Heart left ventricle (tissue), 16 donors: ENCODE measurements around the gene PLD2. TPM values are rescaled to one million over a fixed set of nuclear protein-coding genes. Genes with fewer than 3 reads are reported as not detected.

Experiments used
- ATAC-seq, 4 donors: fragments of 200-7000 bp; cut with Tn5 transposase; one replicate each; pipeline ENCODE4 v1.9.1; 2020 to 2022; ENCODE audit warnings: moderate library complexity in 4 of 4, mild to moderate bottlenecking in 3 of 4, moderate number of reproducible peaks in 1 of 4
- DNase-seq, 5 donors: peaks; one replicate each; pipeline ENCODE4 v3.0.0-alpha.2; 2020
- H3K27ac ChIP-seq, 12 donors: fragments of 200-600 bp; sonication (generic) in 4 of 12; one replicate each; pipeline versions ENCODE4 v1.5.0 to v1.8.0; 2016 to 2022; ENCODE audit warnings: mild to moderate bottlenecking in 2 of 12
- H3K27me3 ChIP-seq, 9 donors: fragments of 200-600 bp; sonication (generic) in 2 of 9; one replicate each; pipeline versions ENCODE4 v1.5.1 to v1.8.0; 2016 to 2022; ENCODE audit warnings: mild to moderate bottlenecking in 3 of 9
- H3K36me3 ChIP-seq, 9 donors: fragments of 200-600 bp; sonication (generic) in 2 of 9; one replicate each; pipeline versions ENCODE4 v1.5.0 to v1.8.0; 2018 to 2022; ENCODE audit warnings: mild to moderate bottlenecking in 2 of 9
- H3K4me1 ChIP-seq, 12 donors: fragments of 200-600 bp; sonication (generic) in 4 of 12; one replicate each; pipeline versions ENCODE4 v1.5.0 to v1.8.0; 2016 to 2022; ENCODE audit warnings: mild to moderate bottlenecking in 3 of 12
- H3K4me3 ChIP-seq, 12 donors: fragments of 200-600 bp; sonication (generic) in 4 of 12; one replicate each; pipeline versions ENCODE4 v1.5.0 to v1.8.0; 2017 to 2022; ENCODE audit warnings: mild to moderate bottlenecking in 9 of 12, moderate library complexity in 4 of 12
- H3K9me3 ChIP-seq, 12 donors: fragments of 200-600 bp; sonication (generic) in 4 of 12; one replicate each; pipeline versions ENCODE4 v1.5.0 to v1.8.0; 2016 to 2022; ENCODE audit warnings: mild to moderate bottlenecking in 1 of 12
- POLR2A ChIP-seq, 2 donors: fragments of 450-650 bp; IDR thresholded peaks; one replicate each; pipeline ENCODE4 v1.6.1; 2017; ENCODE audit warnings: antibody characterized with exemption in 2 of 2, mild to moderate bottlenecking in 2 of 2, moderate library complexity in 2 of 2
- WGBS, 4 donors: extraction: QIAGEN DNeasy Blood & Tissue Kit in 2 of 4; methylation state at CpG; one replicate each; pipeline versions ENCODE4 v1.1.5 to v1.1.7; 2013 to 2018; 5-methylcytosine and 5-hydroxymethylcytosine counted together
- intact Hi-C, 10 donors: fragments of 100-400 bp; cut with DNase I; formaldehyde crosslinking; loops; one replicate each; pipeline versions ENCODE4 v1.11.1 to v1.14.2; 2022
- polyA plus RNA-seq, 2 donors: library from polyadenylated mRNA; stranded (reverse); fragments of 200-250 nt; gene quantifications; one replicate each; pipeline ENCODE4 v1.2.3, GENCODE V29; 2013
- total RNA-seq, 9 donors: library from RNA; depleted of rRNA in 2 of 9; stranded (reverse); fragments of >200 nt in 2 of 9; fragmentation: NEBNext Ultra II Directional in 3 of 9; extraction: Animal tissue kit (Norgen Biotek cat#: 25700) in 3 of 9; gene quantifications; one replicate each; pipeline versions ENCODE4 v1.1.0 to v1.2.4, GENCODE V29; 2016 to 2023
- TF ChIP-seq, protein P1 (sequence below), 12 donors: fragments of 200-600 bp; sonication (generic) in 4 of 12; IDR thresholded peaks; one replicate each; pipeline versions ENCODE4 v1.5.0 to v1.8.0; 2018 to 2022; ENCODE audit warnings: antibody characterized with exemption in 12 of 12, mild to moderate bottlenecking in 5 of 12
- donor health status: ischemic (EF 13 %, LVEDD 7.1; RV severe dilation, severe dysfunction).
- donor health status: healthy with polysubstance abuse.
- donor health status: DM: no; HTN: yes; CAD: no.
- donor health status: DM: no; HTN: no; CAD: no.
- donor health status: ischemic (EF 25% LVEDD 6.9; RV normal size, moderate dysfunction).
- donor health status: ischemic (EF 25% LVEDD 5.7; RV mildly dilated, moderate dysfunction).
- donor health status: healthy.
- donor health status: DM: yes; HTN: yes; CAD: no.
- donor health status: ischemic (EF 35%, LVEDD 5.7; RV mildly dilated, moderate dysfunction).
- donor health status: nonischemic (EF 11% LVEDD 7.7; RV severe dilation, severe dysfunction).
- donor health status: DM: yes; HTN: yes; CAD: no.
- donor health status: PGD.
- donor health status: ischemic (EF 29% LVEDD 5.4; RV normal size, mild dysfunction).
- donor health status: nonischemic (EF 23%, LVEDD 6.1; RV moderate dilation, normal function).

PLD2 gene
- total and polyA plus RNA-seq, 11 donors: 5.3 to 17.9 (median 8.5) TPM

DNA sequence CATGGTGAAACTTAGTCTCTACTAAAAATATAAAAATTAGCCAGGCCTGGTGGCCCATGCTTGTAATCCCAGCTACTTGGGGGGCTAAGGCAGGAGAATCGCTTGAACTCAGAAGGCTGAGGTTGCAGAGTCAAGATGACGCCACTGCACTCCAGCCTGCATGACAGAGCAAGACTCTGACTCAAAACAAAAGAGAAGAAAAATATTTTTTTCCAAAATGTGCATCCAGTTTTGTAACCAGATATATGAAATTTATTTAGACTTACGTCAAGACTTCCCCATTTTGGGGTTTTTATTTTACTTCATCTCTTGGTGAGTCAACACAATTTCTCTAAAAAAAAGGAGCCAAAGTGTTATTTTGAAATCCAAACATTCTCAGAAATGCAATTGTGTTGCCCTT is 40.8 kb upstream of the PLD2 start:
- H3K36me3 ChIP-seq: no peaks in the 10 kb centered on the region
- ATAC-seq (peak in 2 of 4 donors; percentile 34 to 68), DNase-seq (peak in 1 of 5 donors; percentile 36)
- 85 to 94% (median 88%) methylated on average over 3 of the region's 3 CpGs for WGBS, 4 donors
- intact Hi-C loops: no loop called here
- no peak for TF ChIP-seq POLR2A (IDR thresholded peaks at IDR 0.05)
- TF ChIP-seq, protein P1, sequence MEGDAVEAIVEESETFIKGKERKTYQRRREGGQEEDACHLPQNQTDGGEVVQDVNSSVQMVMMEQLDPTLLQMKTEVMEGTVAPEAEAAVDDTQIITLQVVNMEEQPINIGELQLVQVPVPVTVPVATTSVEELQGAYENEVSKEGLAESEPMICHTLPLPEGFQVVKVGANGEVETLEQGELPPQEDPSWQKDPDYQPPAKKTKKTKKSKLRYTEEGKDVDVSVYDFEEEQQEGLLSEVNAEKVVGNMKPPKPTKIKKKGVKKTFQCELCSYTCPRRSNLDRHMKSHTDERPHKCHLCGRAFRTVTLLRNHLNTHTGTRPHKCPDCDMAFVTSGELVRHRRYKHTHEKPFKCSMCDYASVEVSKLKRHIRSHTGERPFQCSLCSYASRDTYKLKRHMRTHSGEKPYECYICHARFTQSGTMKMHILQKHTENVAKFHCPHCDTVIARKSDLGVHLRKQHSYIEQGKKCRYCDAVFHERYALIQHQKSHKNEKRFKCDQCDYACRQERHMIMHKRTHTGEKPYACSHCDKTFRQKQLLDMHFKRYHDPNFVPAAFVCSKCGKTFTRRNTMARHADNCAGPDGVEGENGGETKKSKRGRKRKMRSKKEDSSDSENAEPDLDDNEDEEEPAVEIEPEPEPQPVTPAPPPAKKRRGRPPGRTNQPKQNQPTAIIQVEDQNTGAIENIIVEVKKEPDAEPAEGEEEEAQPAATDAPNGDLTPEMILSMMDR (IDR thresholded peaks at IDR 0.05): no peak
- H3K27me3 ChIP-seq: peaks cover 0 to 2% (median 0%) of the 10 kb centered on the region in 9 donors
- H3K4me3 ChIP-seq: no peak overlapping the region
- no peaks in the 10 kb centered on the region for H3K9me3 ChIP-seq
- H3K27ac ChIP-seq: peak overlapping the region in 7 of 12 donors; percentile 24 to 93 (median 42)
- peaks cover 0 to 55% (median 0%) of the 10 kb centered on the region in 12 donors for H3K4me1 ChIP-seq

DNA sequence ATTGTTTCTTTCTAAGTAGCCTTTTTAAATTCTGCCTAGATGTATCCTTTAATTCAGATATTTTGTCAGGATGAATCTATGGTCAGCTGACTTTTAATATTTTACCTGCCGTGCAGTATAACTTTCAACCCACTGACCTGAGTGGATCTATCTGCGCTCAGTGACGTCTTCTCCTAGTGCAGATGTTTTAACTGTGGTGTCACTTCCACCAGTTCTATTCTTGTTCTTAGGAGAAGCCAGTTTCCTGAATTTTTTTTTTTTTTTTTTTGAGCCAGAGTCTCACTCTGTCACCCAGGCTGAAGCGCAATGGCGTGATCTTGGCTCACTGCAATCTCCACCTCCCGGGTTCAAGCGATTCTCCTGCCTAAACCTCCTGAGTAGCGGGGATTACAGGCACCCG is 40.2 kb upstream of the PLD2 start:
- intact Hi-C loops: no loop called here
- TF ChIP-seq, protein P1 (IDR thresholded peaks at IDR 0.05): no peak
- TF ChIP-seq POLR2A (IDR thresholded peaks at IDR 0.05): no peak
- H3K27ac ChIP-seq: peak overlapping the region in 5 of 12 donors; percentile 25 to 93 (median 59)
- H3K4me1 ChIP-seq: peaks cover 0 to 55% (median 0%) of the 10 kb centered on the region in 12 donors
- H3K27me3 ChIP-seq: peaks cover 0 to 2% (median 0%) of the 10 kb centered on the region in 9 donors
- ATAC-seq: peak in 3 of 4 donors; percentile 31 to 76 (median 44)
- DNase-seq: no peak
- H3K9me3 ChIP-seq: no peaks in the 10 kb centered on the region
- no peak overlapping the region for H3K4me3 ChIP-seq
- WGBS, 4 donors: 63 to 68% (median 66%) methylated on average over 9 of the region's 9 CpGs
- H3K36me3 ChIP-seq: no peaks in the 10 kb centered on the region

DNA sequence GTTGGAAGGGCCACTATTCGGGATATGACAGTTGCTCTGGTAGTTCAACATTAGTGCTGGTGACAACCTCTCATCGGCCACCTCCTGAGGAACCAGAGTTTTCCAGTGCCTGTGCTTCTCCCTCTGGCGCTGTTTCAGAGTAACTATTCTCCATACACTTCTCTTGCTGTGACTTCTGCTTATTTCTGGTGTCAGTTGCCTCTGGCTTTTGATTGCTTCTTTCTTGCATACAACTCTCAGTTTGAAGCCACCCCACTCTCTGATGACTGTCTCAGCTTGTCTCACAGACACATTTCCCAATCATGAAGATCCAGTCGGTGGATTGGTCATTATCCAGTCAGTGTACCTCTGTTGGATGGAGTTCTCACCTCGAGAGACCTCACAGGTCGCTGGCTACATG is 38.7 kb upstream of the PLD2 start:
- Histone ChIP-seq H3K4me3 (no peak overlapping the region), H3K9me3 (no peaks in the 10 kb centered on the region), H3K4me1 (peaks cover 0 to 55% (median 0%) of the 10 kb centered on the region in 12 donors), H3K36me3 (no peaks in the 10 kb centered on the region), H3K27me3 (peaks cover 0 to 13% (median 0%) of the 10 kb centered on the region in 9 donors), H3K27ac (peak overlapping the region in 3 of 12 donors; percentile 20 to 93 (median 21))
- ATAC-seq: peak in 1 of 4 donors; percentile 33
- intact Hi-C loops: no loop called here
- DNase-seq: no peak
- 79 to 89% (median 83%) methylated on average over 6 of the region's 6 CpGs for WGBS, 4 donors
- TF ChIP-seq, protein P1 (IDR thresholded peaks at IDR 0.05): no peak
- no peak for TF ChIP-seq POLR2A (IDR thresholded peaks at IDR 0.05)

DNA sequence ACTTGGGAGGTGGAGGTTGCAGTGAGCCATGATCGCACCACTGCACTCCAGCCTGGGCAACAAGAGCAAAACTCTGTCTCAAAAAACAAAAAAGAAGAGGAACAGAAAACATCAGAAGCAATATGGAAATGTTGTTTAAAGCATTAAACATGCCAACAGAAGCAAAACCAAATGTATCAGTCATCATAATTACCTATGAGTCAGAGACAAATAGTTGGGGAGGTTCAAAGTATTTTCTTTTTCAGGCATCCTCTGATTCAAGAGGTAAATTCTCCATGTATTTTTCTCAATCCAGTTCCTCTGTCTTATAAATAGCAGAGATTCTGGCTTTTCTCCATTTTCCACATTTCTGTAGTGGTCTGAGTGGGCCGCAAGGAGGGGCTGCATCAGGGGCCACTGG is 37.3 kb upstream of the PLD2 start:
- intact Hi-C loops: no loop called here
- DNase-seq: no peak
- no peak overlapping the region for H3K27ac ChIP-seq
- H3K4me3 ChIP-seq: no peak overlapping the region
- no peaks in the 10 kb centered on the region for H3K9me3 ChIP-seq
- no peak for ATAC-seq
- no peaks in the 10 kb centered on the region for H3K36me3 ChIP-seq
- TF ChIP-seq POLR2A (IDR thresholded peaks at IDR 0.05): no peak
- TF ChIP-seq, protein P1 (IDR thresholded peaks at IDR 0.05): no peak
- peaks cover 0 to 13% (median 0%) of the 10 kb centered on the region in 9 donors for H3K27me3 ChIP-seq
- peaks cover 0 to 45% (median 0%) of the 10 kb centered on the region in 12 donors for H3K4me1 ChIP-seq
- 86 to 92% (median 90%) methylated on average over 2 of the region's 2 CpGs for WGBS, 4 donors
